Liver (tissue), 9 donors: ENCODE results near the gene MADCAM1. TPM values are rescaled to one million over a fixed set of nuclear protein-coding genes. Genes with fewer than 3 reads are reported as not detected.

Experiments used
- DNase-seq: peaks from one replicate; pipeline ENCODE4 v3.0.0-alpha.2; 2017; ENCODE audit warnings: low spot score
- H3K27ac ChIP-seq, 2 donors: one replicate each; pipeline ENCODE4 v1.7.0; 2013; ENCODE audit warnings: inconsistent platforms in 2 of 2, low read length in 2 of 2, control low read depth in 1 of 2, low read depth in 1 of 2, mild to moderate bottlenecking in 1 of 2
- H3K27me3 ChIP-seq, 4 donors: one replicate each; pipeline versions ENCODE4 v1.6.1 to v1.7.0; 2013; ENCODE audit warnings: low read length in 3 of 4, inconsistent platforms in 1 of 4, mild to moderate bottlenecking in 1 of 4, moderate library complexity in 1 of 4; ENCODE audit not compliant: control insufficient read depth in 4 of 4, insufficient read depth in 4 of 4
- H3K36me3 ChIP-seq, 4 donors: one replicate each; pipeline versions ENCODE4 v1.6.1 to v1.7.0; 2013; ENCODE audit warnings: low read length in 3 of 4, mild to moderate bottlenecking in 3 of 4, low read depth in 1 of 4, moderate library complexity in 1 of 4; ENCODE audit not compliant: control insufficient read depth in 4 of 4, insufficient read depth in 3 of 4
- H3K4me1 ChIP-seq, 4 donors: one replicate each; pipeline versions ENCODE4 v1.6.1 to v1.7.0; 2013; ENCODE audit warnings: low read length in 3 of 4, mild to moderate bottlenecking in 3 of 4, moderate library complexity in 1 of 4; ENCODE audit not compliant: control insufficient read depth in 4 of 4, insufficient read depth in 4 of 4
- H3K4me3 ChIP-seq, 3 donors: one replicate each; pipeline versions ENCODE4 v1.6.1 to v1.7.0; 2013; ENCODE audit warnings: low read length in 3 of 3, control low read depth in 1 of 3, low read depth in 1 of 3, mild to moderate bottlenecking in 1 of 3
- H3K9ac ChIP-seq, 2 donors: one replicate each; pipeline ENCODE4 v1.7.0; 2013; ENCODE audit warnings: low read length in 2 of 2, mild to moderate bottlenecking in 2 of 2, moderate library complexity in 2 of 2, control low read depth in 1 of 2, low read depth in 1 of 2
- H3K9me3 ChIP-seq, 4 donors: one replicate each; pipeline versions ENCODE4 v1.6.1 to v1.7.0; 2013; ENCODE audit warnings: low read length in 3 of 4; ENCODE audit not compliant: control insufficient read depth in 4 of 4
- ATF3 ChIP-seq: IDR thresholded peaks from 2 replicates; pipeline ENCODE4 v1.6.1; 2016; ENCODE audit warnings: antibody characterized with exemption
- CTCF ChIP-seq: fragments of 150-350 bp; IDR thresholded peaks from 2 replicates; pipeline ENCODE4 v1.5.1; 2017; ENCODE audit warnings: improper control_type of control experiment, low read depth, low read length; ENCODE audit not compliant: missing input control
- EGR1 ChIP-seq, 2 donors: IDR thresholded peaks; 2 replicates each; pipeline ENCODE4 v1.6.1; 2016 to 2018; ENCODE audit warnings: antibody characterized with exemption in 2 of 2, low read depth in 2 of 2
- FOXA1 ChIP-seq: IDR thresholded peaks from 2 replicates; pipeline ENCODE4 v1.6.1; 2016; ENCODE audit warnings: antibody characterized with exemption
- FOXA2 ChIP-seq: IDR thresholded peaks from 2 replicates; pipeline ENCODE4 v1.6.1; 2016; ENCODE audit warnings: antibody characterized with exemption
- GABPA ChIP-seq, 2 donors: IDR thresholded peaks in 1 of 2; conservative IDR thresholded peaks in 1 of 2; 2 replicates each; pipeline ENCODE4 v1.6.1; 2016; ENCODE audit warnings: antibody characterized with exemption in 2 of 2, mild to moderate bottlenecking in 1 of 2, moderate library complexity in 1 of 2
- HNF4A ChIP-seq, 2 donors: conservative IDR thresholded peaks; 2 replicates each; pipeline ENCODE4 v1.6.1; 2016; ENCODE audit warnings: antibody characterized with exemption in 2 of 2, mild to moderate bottlenecking in 2 of 2
- HNF4G ChIP-seq: IDR thresholded peaks from 2 replicates; pipeline ENCODE4 v1.6.1; 2016; ENCODE audit warnings: antibody characterized with exemption
- JUND ChIP-seq, 2 donors: IDR thresholded peaks; 2 replicates each; pipeline ENCODE4 v1.6.1; 2016; ENCODE audit warnings: antibody characterized with exemption in 2 of 2
- MAX ChIP-seq: IDR thresholded peaks from 2 replicates; pipeline ENCODE4 v1.6.1; 2016; ENCODE audit warnings: antibody characterized with exemption
- NR2F2 ChIP-seq: IDR thresholded peaks from 2 replicates; pipeline ENCODE4 v1.6.1; 2016; ENCODE audit warnings: antibody characterized with exemption
- RAD21 ChIP-seq, 2 donors: IDR thresholded peaks; 2 replicates each; pipeline ENCODE4 v1.6.1; 2016; ENCODE audit warnings: antibody characterized with exemption in 2 of 2, mild to moderate bottlenecking in 2 of 2
- REST ChIP-seq: IDR thresholded peaks from 2 replicates; pipeline ENCODE4 v1.6.1; 2016; ENCODE audit warnings: antibody characterized with exemption, mild to moderate bottlenecking
- RXRA ChIP-seq, 2 donors: IDR thresholded peaks; 2 replicates each; pipeline ENCODE4 v1.6.1; 2017 to 2018; ENCODE audit warnings: antibody characterized with exemption in 2 of 2, mild to moderate bottlenecking in 1 of 2
- SP1 ChIP-seq: IDR thresholded peaks from 2 replicates; pipeline ENCODE4 v1.6.1; 2018; ENCODE audit warnings: antibody characterized with exemption, mild to moderate bottlenecking
- ZBTB33 ChIP-seq: IDR thresholded peaks from 2 replicates; pipeline ENCODE4 v1.6.1; 2016; ENCODE audit warnings: antibody characterized with exemption
- WGBS: extraction: QIAGEN DNeasy Blood & Tissue Kit; methylation state at CpG from one replicate; pipeline ENCODE4 v1.1.7; 2013; 5-methylcytosine and 5-hydroxymethylcytosine counted together
- polyA plus RNA-seq, 2 donors: library from polyadenylated mRNA; stranded (reverse) in 1 of 2; unstranded in 1 of 2; fragments of 200-250 nt in 1 of 2; fragments of >200 nt in 1 of 2; fragmentation: Nextera tagmentation in 1 of 2; extraction: Ambion mirVana in 1 of 2; gene quantifications; one replicate each; pipeline versions ENCODE4 v1.2.1 to v1.2.3, GENCODE V29; 2013 to 2015
- total RNA-seq, 2 donors: library from RNA; depleted of rRNA; stranded (reverse); fragments of >200 nt; gene quantifications; one replicate each; pipeline ENCODE4 v1.2.3, GENCODE V29; 2014
- donor health status: healthy.
- donor health status: healthy.
- donor health status: healthy.
- donor health status: healthy.
- donor health status: healthy.

MADCAM1 gene
- total and polyA plus RNA-seq, 4 donors: 0.17 to 0.32 (median 0.24) TPM

GRCh38 chr19:470701-471100, 25.6 kb upstream of the MADCAM1 start:
- Histone ChIP-seq H3K9me3 (no peaks in the 10 kb centered on the region), H3K9ac (no peak overlapping the region), H3K27me3 (no peaks in the 10 kb centered on the region), H3K36me3 (no peaks in the 10 kb centered on the region), H3K4me1 (no peaks in the 10 kb centered on the region), H3K4me3 (no peak overlapping the region), H3K27ac (no peak overlapping the region)
- DNase-seq: no peak
- TF ChIP-seq CTCF (no peak), ZBTB33 (no peak), SP1 (no peak), JUND (IDR thresholded peaks at IDR 0.05) (no peak), MAX (no peak), NR2F2 (no peak)
- WGBS: 84% methylated on average over 20 of the region's 20 CpGs

- DNase-seq: no peak
- TF ChIP-seq JUND (IDR thresholded peaks at IDR 0.05) (no peak), HNF4A (conservative IDR thresholded peaks at IDR 0.05) (no peak), REST (no peak), NR2F2 (no peak), FOXA2 (no peak), RXRA (IDR thresholded peaks at IDR 0.05) (no peak), RAD21 (IDR thresholded peaks at IDR 0.05) (no peak), HNF4G (no peak), ZBTB33 (no peak), CTCF (no peak), FOXA1 (no peak), EGR1 (IDR thresholded peaks at IDR 0.05; ENCODE audit: low read depth in 2 of 2) (no peak), GABPA (IDR thresholded peaks at IDR 0.05 in 1 of 2, conservative IDR thresholded peaks at IDR 0.05 in 1 of 2) (no peak), ATF3 (no peak)
- WGBS: 82% methylated on average over 23 of the region's 23 CpGs
Measured at GRCh38 chr19:472005-472858, 24.1 kb upstream of the MADCAM1 start.

More at GRCh38 chr19:472005-472858, 24.1 kb upstream of the MADCAM1 start:
- Histone ChIP-seq H3K27me3 (no peaks in the 10 kb centered on the region), H3K9me3 (no peaks in the 10 kb centered on the region), H3K4me1 (no peaks in the 10 kb centered on the region), H3K4me3 (no peak overlapping the region), H3K9ac (no peak overlapping the region), H3K36me3 (no peaks in the 10 kb centered on the region), H3K27ac (no peak overlapping the region)
